ENCODE results near the gene NPFFR1.
"Not testable (repeated sequence)": the region's sequence is repeated elsewhere in the genome, so short reads cannot be mapped to it uniquely, and the experiment has no call there.

NPFFR1 gene

DNA sequence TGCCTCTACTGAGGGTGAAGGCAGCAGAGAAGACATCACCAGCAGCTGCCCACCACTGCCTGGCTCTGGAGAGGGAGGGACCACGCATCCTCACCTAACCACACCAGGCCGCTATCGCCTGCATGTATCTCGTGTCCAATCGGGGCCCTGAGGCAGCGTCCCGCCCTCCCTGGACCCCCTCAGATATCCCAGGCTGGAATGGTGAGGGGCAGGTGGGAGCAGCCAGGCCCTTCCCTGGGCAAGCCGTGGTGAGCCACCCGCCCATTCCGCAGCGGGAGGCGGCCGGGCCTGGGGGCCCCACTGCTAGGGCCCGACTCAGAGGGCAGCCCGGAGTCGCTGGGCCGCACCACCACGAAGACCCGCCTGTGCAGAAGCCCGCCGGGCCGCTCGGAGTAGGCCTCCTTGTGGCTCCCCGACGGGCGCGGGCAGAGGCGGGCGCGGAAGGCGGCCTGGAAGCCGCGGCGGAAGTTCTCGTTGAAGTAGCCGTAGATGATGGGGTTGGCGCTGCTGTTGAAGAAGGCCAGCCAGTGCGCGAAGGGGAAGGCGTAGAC, 29.0 kb downstream of the NPFFR1 start:
- DNase-seq: no peak

DNA sequence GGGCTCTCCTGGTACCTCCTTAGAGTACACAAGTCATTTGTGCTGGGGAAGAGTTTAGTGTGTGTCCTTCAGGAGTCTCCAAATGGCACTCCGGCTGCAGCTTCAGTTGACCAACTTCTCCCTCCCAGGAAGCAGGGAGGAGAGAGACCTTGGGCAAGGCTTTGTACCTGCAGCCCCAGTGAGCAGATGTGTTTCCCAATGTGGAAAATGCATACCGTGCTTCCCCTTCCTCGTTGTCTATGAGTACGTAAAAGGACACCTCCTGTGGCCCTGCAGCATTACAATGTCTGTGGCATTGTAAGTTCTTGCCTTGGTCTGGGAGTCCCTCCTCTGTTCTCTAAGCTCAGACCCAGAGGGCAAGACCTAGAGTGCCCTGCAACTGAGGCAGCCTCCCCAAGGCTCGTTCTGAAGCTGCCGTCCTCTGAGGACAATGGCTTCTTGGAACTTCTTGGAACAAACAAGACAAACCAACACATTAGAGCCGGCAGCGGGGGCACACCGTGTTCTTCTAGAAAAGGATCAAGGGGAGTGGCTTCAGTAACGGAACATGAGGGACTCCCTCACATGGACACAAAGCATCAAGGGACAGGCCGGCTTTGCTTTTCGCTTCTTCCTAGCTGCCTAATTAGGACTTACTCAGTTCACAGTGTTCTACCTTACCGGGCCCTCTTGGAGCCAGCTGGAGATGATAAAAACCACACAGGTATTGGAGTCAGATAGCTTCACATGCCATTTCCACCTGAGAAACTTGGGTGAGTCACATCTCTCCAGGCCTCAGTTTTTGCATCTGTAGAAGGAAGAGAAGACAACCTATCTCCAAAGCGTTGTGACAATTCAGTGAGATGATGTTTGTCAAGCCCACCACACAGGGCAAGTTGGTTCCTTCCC, 29.7 kb downstream of the NPFFR1 start:
- DNase-seq: no peak

DNA sequence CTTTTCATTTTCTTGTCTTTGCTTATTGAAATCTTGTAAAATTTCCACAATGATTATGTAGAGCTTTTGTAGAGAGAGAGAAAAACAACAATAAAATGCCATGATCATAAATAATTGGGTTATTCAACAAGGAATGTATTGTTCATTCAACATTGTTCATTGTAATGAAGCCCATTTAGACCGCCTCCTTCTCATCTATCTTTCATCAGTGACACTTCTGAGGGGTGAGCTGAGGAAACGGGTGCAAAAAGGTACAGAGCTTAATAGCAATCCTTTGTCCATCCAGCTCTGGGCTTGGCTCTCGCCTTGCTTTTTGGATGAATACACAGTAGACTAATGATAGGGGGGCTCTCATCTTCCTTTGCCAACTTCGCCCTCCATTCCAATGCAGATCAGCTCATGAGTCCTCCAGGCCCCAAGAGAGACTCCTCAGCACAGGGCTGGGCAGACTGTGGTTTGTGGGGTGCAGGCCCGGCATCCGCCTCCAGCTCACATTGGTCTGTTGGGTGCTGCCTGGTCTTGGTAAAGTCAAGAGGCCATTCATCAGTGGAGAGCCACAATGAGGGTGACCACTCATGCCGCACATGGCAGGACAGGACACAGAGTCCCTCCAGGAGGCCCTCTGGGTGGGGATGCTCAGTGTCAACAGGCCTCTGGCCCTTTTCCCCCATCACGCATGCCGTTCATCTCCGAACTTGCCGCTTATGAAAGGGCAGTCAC, 32.7 kb downstream of the NPFFR1 start:
- DNase-seq: no peak

DNA sequence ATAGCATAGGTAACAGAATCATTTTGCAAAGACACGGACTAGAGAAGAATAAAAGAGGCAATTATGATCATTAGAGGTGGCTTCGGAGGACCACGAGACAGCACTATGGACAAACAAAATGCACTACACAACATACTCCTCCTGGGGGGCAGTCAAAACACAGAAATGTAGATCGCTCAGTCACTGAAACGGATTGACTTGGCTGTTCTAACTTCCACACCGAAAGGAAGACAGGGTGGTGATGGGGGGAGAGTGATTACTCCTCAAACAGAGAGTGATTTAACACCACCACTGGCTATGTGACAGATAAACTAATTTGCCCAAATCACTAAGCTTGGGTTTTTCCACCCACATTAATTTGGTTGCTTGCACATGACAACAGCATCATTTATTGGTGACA, 36.4 kb downstream of the NPFFR1 start:
- DNase-seq: no peak

DNA sequence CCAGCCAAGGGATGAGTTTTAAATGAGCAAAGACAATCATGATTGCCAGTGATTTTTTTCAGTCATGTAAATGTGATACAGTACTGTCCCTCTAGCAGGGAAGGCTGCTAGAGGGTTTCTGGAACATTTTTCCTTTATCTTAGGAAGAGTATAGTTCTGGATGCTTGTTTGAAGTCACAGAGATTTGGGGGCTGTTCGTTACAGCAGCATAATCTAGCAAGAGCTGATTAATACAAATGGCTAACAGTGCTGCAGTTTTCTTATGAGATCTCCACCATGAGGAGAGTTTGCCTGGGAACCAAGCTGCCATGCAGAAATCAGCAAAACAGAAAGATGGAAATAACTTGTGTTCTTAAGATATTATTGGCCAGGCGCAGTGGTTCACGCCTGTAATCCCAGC, 42.7 kb downstream of the NPFFR1 start:
- DNase-seq: no peak

DNA sequence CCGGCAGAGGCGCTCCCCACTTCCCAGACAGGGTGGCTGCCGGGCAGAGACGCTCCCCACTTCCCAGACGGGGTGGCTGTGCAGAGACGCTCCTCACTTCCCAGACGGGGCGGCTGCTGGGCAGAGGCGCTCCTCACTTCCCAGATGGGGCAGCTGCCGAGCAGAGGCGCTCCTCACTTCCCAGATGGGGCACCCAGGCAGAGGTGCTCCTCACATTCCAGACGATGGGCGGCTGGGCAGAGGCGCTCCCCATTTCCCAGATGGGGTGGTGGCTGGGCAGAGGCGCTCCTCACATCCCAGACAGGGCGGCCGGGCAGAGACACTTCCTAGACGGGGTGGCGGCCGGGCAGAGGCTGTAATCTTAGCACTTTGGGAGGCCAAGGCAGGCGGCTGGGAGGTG, 43.8 kb downstream of the NPFFR1 start:
- not testable (repeated sequence) for DNase-seq

DNA sequence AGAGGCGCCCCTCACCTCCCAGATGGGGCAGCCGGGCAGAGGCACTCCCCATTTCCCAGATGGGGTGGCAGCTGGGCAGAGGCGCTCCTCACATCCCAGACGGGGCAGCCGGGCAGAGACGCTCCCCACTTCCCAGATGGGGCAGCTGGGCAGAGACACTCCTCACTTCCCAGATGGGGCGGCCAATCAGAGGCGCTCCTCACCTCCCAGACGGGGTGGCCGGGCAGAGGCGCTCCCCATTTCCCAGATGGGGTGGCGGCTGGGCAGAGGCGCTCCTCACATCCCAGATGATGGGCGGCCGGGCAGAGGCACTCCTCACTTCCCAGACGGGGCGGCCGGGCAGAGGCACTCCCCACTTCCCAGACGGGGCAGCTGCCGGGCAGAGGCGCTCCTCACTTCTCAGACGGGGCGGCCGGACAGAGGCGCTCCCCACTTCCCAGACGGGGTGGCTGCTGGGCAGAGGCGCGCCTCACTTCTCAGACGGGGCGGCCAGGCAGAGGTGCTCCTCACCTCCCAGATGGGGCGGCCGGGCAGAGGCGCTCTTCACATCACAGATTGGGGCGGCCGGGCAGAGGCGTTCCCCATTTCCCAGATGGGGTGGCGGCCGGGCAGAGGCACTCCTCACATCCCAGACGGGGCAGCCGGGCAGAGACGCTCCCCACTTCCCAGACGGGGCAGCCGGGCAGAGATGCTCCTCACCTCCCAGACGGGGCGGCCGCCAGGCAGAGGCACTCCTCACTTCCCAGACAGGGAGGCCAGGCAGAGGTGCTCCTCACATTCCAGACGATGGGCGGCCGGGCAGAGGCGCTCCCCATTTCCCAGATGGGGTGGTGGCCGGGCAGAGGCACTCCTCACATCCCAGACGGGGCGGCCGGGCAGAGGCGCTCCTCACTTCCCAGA, 44.5 kb downstream of the NPFFR1 start:
- not testable (repeated sequence) for DNase-seq

DNA sequence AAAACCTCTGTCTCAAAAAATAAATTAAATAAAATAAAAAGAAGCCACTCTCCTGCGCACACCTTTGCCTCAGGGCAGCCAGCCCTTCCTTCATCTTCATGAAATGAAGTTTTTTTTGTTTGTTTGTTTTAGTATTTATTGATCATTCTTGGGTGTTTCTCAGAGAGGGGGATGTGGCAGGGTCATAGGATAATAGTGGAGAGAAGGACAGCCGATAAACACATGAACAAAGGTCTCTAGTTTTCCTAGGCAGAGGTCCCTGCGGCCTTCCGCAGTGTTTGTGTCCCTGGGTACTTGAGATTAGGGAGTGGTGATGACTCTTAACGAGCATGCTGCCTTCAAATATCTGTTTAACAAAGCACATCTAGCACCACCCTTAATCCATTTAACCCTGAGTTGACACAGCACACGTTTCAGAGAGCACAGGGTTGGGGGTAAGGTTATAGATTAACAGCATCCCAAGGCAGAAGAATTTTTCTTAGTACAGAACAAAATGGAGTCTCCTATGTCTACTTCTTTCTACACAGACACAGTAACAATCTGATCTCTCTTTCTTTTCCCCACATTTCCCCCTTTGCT, 45.8 kb downstream of the NPFFR1 start:
- not testable (repeated sequence) for DNase-seq

DNA sequence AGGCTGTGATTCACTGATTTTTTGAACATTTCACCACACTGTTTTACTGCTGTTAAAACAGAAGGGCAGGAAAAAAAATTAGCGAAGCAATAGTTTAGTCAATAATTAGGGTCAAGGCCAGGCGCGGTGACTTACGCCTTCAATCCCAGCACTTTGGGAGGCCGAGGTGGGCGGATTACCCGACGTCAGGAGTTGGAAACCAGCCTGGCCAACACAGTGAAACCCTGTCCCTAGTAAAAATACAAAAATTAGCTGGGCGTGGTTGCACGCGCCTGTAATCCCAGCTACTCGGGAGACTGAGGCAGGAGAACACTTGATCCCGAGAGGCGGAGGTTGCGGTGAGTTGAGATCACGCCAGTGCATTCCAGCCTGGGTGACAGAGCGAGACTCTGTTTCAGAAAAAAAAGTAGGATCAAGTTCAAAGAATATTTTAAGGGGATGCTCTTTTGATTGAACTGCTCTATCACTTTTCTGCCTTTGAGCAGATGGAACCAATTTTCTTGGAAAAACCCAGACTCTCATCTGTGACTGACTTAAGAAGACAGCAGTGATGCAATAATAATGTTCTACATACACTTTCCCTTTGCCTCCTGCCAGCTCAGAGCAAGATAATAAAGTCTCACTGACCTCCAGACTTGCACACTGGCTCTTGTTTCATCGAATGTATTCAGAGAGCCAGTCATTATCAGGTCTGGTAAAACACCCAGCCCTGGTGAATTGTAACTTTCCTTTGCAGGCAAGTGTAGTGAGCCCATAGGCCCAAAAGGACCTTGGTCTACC, 48.9 kb downstream of the NPFFR1 start:
- no peak for DNase-seq

DNA sequence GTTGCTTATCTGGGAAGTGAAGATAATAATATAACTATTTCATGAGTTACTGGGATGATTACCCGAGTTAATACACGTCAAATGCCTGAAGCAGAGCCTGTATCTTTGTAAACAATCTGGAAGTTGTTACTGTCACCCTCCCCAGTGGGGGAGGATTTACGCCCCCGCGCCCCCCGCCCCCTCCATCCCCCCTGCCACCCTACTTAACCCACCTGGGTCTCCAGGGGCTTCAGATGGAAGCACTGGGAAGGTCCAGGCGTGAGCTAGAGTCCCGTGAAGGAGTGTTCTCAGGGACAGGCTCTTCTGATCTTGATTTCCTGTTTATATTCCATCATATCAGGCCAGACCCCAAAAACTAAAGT, 49.9 kb downstream of the NPFFR1 start:
- no peak for DNase-seq

DNA sequence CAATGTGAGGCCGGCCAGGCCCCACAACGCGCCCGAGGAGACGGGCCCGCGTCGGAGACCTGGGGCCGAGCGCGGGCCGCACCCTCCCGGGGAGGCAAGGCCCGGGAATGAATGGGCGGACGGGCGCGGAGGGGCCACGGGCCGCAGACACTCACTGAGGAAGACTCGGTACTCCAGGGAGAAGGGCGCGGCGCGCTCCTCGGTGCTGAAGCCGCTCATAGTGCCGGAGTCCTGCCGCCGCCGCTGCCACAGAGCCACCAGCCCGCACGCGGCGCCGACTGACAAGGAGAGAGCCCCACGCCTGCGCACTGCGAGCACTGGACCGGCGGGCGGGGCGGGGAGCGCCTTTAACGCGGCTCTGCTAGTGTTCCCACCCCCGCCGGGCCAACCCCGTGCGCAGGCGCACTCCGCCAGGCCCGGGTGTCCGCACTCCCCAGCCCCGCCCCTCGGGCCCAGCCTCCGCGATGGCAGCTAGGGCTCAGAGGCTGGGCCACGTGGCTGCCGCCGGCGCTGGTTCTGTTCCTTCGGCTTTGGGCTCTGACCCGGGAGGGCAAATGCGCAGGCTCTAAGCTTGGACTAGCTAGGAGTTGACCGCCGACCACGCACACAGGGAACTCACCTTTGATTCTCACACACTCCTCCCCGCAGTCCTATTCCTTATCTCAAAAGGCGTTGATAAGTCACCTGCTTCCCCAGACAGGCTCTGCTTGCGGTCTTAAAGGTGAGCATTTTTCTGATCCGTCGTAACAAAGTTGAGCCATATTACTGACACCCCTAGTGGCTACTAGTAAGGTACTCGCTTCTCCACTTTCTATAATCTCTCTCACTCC, 50.5 kb downstream of the NPFFR1 start, which contains the start of gene PPA1:
PPA1 (minus strand) TSS at position 321 of the 830 bp plus-strand sequence; CDS start at position 219, 102 bp downstream.
- peak; percentile 63 to 94 for DNase-seq

DNA sequence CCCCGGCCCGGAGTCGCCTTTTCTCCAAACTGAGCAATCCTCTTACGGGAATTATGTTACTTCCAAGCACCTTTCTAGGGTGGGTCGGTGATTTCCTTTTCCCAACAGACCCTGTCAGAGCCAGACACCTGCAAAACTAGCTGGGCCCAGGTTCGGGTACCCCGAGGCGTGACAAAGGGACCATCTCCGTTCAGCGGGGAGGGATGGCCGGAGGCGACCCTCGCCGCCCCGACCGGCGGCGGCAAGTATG, 51.0 kb downstream of the NPFFR1 start:
- no peak for DNase-seq

DNA sequence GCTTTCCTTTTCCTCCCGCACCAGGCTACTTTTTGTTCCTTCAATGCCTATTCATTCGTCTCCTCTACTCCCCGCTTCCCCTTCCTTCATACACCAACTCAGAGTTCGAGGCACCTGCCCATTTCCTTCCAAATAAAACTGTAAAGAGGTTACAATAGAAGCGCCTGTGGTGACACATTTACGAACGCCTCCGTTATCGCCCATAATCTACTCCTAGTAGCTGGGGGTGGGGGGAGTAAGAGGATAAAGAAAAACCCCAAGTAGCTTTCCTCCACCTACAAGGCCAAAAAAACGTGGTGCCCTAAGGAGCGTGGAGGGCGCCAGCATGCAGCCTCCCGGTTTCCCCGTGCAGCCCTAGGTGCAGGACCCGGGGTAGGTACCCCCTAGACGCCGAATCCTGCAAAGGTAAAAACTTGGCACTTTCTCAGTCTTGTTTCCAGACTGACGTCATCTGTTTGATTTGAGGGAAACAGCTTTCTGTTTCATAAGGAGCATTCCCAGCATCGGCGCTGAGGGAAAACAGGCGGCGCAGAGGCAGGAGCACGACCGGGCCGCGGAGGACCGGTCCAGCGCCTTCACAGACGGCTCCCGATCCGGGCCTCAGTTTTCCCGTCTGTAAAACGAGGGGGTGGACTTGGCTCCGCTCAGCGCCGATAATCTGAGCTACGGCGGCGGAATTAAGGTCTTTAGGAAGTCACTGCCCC, 51.5 kb downstream of the NPFFR1 start:
- DNase-seq: no peak

DNA sequence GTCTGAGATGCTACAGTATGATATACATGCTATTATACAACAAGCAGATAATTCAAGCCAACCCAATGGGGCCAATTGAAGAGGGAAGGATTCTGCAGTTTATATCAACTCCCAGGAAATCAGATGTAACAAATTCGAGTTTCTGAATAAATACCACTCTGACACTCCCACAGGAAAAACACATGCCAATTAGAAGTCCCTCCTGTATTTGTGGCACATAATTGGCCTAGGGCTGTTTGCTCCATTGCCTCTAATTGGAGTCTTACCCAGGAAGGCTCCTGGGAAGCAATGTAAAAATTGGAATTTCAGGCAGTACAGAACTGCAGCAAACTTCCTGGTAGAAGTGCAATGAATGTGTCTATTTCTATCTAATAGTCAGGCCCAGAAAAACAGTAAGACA, 55.3 kb downstream of the NPFFR1 start:
- no peak for DNase-seq

DNA sequence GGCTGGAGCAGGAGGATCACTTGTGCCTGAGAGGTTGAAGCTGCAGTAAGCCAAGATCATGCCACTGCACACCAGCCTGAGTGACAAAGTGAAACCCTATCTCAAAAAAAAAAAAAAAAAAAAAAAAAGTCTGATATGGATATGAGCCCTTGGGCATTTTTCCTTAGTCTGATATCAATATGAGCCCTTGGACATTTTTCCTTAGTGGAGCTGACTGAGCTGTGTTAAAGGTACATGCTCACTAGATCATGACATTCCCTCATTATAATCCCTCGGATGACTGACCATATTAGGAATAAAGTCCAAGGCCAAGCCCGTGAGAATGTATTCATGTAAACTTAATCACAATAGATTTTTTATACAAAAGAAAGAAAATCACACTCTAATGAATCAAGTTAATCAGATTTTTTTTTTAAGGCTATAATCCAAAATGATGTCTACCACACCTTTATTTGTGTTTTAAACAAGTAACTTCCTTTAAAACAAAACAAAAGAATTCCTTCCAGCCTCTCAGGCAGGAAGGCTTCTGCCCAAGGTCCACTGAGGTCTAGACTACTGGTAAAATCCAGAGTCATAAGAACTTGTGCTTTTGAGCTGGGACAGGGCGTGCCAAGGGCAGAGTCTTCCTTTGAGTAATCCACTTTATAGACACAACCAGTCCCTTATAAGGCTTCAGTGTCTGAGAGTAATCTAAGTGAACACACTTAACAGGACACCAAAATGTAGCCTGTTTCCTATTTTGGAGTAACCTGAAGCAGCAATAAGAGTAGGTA, 56.1 kb downstream of the NPFFR1 start:
- DNase-seq: no peak

DNA sequence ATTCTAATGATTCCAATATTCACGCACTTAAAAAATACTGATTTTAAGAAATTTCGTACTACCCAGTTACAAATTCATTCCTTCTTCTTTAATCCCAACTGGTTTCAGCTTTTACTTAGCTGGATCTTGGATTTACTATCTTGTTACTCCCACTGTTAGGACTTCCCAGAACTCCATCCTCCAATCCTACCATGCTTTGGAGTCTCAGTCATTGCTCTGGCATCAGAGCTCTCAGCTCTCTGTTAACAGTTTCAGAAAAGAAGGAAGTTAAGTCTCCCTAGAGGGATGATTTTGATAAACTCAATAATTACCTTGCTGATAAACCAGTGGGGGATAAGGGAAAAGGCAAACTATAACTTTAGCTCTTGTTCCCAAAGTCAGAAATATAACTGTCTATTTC, 60.1 kb downstream of the NPFFR1 start:
- DNase-seq: no peak

DNA sequence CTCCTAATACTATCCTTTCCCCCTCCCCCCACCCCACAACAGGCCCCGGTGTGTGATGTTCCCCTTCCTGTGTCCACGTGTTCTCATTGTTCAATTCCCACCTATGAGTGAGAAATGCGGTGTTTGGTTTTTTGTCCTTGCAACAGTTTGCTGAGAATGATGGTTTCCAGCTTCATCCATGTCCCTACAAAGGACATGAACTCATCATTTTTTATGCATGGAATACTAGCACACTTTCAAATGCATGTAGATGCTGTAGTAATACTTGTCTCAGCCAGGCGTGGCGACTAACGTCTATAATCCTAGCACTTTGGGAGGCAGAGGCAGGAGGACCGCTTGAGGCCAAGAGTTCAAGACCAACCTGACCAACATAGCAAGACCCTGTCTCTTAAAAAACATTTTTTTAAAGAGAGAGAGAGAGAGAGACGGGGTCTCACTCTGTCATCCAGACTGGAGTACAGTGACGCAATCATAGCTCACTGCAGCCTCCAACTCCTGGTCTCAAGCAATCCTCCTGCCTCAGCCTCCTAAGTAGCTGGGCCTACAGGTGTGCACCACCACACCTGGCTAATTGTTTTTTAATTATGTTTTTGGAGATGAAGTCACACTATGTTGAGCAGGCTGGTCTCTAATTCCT, 60.9 kb downstream of the NPFFR1 start:
- not testable (repeated sequence) for DNase-seq

DNA sequence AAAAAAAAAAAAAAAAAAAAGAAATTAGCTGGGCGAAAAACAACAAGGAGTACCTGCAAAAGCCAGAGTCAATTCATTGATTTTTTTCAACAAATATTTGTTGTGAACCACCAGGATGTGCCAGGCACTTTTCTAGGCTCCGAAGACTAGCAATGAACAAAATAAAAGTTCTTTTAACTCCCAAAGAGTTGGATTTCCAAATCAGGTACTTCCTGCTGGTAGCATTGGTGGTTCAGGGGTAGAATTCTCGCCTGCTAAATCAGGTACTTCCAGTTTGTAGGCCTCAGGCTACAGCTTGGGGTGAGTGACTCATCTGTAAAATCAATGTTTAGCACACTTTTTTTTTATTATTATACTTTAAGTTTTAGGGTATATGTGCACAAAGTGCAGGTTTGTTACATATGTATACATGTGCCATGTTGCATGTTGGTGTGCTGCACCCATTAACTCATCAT, 61.4 kb downstream of the NPFFR1 start:
- no peak for DNase-seq

DNA sequence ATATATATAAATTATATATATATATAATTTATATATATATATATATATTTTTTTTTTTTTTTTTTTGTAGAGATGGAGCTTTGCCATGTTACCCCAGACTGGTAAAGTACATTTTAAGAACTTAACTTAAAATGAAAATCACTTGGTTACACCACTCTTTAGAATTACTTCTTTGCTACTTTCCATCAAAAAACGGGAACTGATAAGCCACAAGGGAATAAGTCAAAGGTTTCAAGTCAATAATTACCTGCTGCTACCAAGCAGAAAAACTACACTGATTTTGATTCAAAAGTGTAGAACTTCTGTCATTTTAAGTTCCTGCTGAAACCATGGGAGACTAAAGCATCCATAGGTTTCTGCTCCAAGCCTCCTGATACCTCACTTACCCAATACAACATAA, 62.8 kb downstream of the NPFFR1 start:
- no peak for DNase-seq

Data from NCI-H446 (cell line).